ENCODE data around the gene TOP3B. TPM values are rescaled to one million over a fixed set of nuclear protein-coding genes. Genes with fewer than 3 reads are reported as not detected.

The TOP3B gene
- total RNA-seq, 3 donors from 2014 or later = 30.4 to 40.0 (median 38.3) TPM

DNA sequence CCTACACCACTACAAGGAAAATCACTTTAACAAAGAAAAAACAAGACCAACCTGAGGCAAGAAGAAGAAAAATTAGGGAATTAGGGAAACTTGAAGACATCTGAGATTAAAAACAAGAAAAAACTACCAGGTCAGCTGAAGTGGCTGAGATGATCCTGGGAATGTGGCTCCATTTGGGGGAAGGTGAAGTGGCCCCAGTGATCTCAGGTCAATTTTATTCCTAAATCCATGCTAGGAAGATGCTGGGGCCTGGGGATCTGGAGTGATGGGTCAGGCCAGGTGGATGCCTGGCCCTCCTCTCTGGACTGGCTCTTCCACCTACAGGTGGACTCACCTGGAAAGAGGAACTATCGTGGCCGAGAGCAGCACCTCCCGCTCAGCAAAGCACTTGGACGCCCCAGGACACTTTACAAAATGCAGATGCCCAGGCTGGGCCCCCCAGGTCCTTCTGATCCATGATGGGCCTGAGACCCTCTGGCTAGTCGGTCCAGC lies 6.7 kb downstream of the TOP3B start:
- Histone ChIP-seq H3K4me3 (no peak overlapping the region), H3K36me3 (ENCODE audit: low read depth) (peaks cover 6% of the 10 kb centered on the region), H3K4me1 (ENCODE audit: low read depth) (no peaks in the 10 kb centered on the region), H3K9me3 (no peaks in the 10 kb centered on the region)
- intact Hi-C loops (cut with DNase I, micrococcal nuclease) = no loop called here
- ATAC-seq (no peak), DNase-seq (peak in 1 of 3 donors; percentile 4)
- no peak for TF ChIP-seq CTCF (IDR thresholded peaks at IDR 0.05)

GRCh38 chr22:21975273-21975672 lies 7.3 kb downstream of the TOP3B start:
- TF ChIP-seq CTCF (IDR thresholded peaks at IDR 0.05) = no peak
- ATAC-seq (no peak), DNase-seq (peak in 1 of 3 donors; percentile 0)
- no peaks in the 10 kb centered on the region for H3K4me1 ChIP-seq (ENCODE audit: low read depth)
- intact Hi-C loops (cut with DNase I, micrococcal nuclease) = no loop called here
- H3K36me3 ChIP-seq (ENCODE audit: low read depth) = peaks cover 6% of the 10 kb centered on the region
- no peak overlapping the region for H3K4me3 ChIP-seq
- H3K9me3 ChIP-seq = no peaks in the 10 kb centered on the region

GRCh38 chr22:21974058-21974649 lies 8.4 kb downstream of the TOP3B start:
- H3K36me3 ChIP-seq (ENCODE audit: low read depth) = peaks cover 6% of the 10 kb centered on the region
- intact Hi-C loops (cut with DNase I, micrococcal nuclease) = no loop called here
- no peaks in the 10 kb centered on the region for H3K9me3 ChIP-seq
- DNase-seq (peak in 1 of 3 donors; percentile 33), ATAC-seq (no peak)
- no peak overlapping the region for H3K4me3 ChIP-seq
- H3K4me1 ChIP-seq (ENCODE audit: low read depth) = no peaks in the 10 kb centered on the region
- no peak for TF ChIP-seq CTCF (IDR thresholded peaks at IDR 0.05)

DNA sequence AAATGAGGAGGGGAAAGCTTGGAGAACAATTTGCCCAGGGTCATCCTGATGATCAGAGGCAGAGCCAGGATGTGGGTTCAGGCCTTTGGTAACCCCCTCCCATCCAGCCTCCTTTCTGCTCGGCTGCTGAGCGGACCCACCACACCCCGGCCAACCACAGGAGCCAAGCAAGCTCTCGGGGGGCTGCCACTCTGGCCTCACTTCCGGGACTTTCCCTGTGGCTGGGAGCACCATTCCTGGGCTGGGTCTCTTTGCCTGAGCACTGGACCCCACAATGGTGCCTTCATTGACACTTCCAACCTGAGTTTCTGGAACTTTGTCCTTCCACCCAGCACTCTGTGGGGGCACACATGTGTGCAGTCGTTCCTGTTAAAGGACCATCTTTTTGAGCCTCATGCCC lies 9.8 kb downstream of the TOP3B start:
- Histone ChIP-seq H3K36me3 (ENCODE audit: low read depth) (peaks cover 6% of the 10 kb centered on the region), H3K4me3 (no peak overlapping the region), H3K4me1 (ENCODE audit: low read depth) (no peaks in the 10 kb centered on the region), H3K9me3 (no peaks in the 10 kb centered on the region)
- ATAC-seq = no peak
- intact Hi-C loops (cut with DNase I, micrococcal nuclease) = no loop called here
- TF ChIP-seq CTCF (IDR thresholded peaks at IDR 0.05) = no peak
- no peak for DNase-seq

DNA sequence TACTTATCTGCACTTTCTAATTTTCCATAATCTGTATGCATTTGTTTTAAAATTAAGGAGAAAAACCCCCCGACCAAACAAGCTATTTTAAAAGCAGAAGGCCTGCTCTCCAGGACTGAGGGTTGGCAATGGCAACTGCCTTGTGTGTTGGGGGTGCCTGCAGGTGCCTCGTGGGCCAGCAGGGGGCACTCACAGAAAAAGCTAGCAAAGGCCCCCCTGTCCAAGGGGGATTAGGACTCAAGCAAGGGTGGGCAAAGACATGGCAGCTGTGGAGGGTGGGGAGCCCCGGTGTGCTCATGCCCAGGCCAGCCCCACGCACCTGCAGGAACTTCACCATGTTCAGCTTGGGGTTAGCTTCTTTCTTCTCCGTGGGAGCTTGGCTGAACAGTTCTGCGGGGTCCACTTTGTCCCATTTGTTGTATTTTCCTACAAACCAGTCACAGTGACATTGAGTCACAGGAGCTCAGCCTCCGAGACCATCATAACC lies 10.3 kb downstream of the TOP3B start:
- peaks cover 6% of the 10 kb centered on the region for H3K36me3 ChIP-seq (ENCODE audit: low read depth)
- peak; percentile 65 for TF ChIP-seq CTCF (IDR thresholded peaks at IDR 0.05)
- intact Hi-C loops (cut with DNase I, micrococcal nuclease) = no loop called here
- H3K4me1 ChIP-seq (ENCODE audit: low read depth) = no peaks in the 10 kb centered on the region
- DNase-seq (peak in 2 of 3 donors; percentile 51 to 56), ATAC-seq (peak; percentile 61)
- H3K4me3 ChIP-seq = no peak overlapping the region
- no peaks in the 10 kb centered on the region for H3K9me3 ChIP-seq
